ENCODE results near the gene OSBPL3.
A peak's percentile ranks its signal among the peaks of the same experiment; 100 is the strongest.

The OSBPL3 gene

DNA sequence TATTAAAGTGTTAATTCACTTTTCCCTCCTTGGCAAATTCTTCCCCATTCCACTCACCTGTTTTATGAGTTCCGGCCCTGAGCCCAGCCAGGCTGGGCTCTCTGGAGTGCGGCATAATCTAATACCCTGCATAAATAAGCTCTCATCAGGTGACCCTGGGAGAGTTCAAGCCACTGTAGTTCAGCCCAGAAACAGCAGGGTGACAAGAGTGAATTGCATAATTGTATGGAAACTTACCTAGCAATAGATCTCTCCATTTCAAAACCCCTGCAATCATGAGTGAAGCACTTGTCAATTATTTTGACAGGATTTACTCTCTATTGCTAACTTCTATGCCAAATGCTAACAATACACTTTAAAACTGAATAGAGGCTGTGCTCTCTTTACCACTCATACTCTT lies 94.7 kb downstream of the OSBPL3 start:
- DNase-seq (ENCODE audit: low spot score in 2 of 2), result no peak
- H3K4me1 Mint-ChIP-seq, result peaks cover 79% of the 10 kb centered on the region
- peak overlapping the region; percentile 81 for H3K27ac Mint-ChIP-seq
- H3K36me3 Mint-ChIP-seq, result peaks cover 60% of the 10 kb centered on the region
- no peak for ATAC-seq
- H3K9me3 Mint-ChIP-seq, result no peaks in the 10 kb centered on the region
- no peak overlapping the region for H3K4me3 Mint-ChIP-seq

DNA sequence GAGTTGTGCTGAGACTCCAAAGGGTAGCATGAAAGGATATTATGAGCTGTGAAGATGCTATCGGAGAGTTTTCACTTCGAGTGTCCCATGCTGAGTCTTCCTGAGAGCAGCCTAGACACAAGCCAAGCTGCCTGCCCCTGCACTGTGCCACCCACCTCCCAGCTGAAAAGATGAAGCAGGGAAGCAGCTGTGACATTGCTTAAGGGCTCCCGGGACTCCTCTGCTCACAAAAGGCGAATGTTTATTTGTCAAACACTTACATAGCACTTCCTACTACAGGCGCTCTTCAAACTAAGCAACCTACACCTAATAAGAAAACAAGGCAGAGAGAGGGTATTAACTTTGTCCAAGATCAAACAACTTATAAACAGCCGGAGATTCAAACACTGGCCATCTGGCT lies 95.6 kb downstream of the OSBPL3 start:
- ATAC-seq (no peak), DNase-seq (ENCODE audit: low spot score in 2 of 2) (no peak)
- Mint-ChIP-seq H3K27ac (peak overlapping the region; percentile 81), H3K9me3 (no peaks in the 10 kb centered on the region), H3K36me3 (peaks cover 51% of the 10 kb centered on the region), H3K4me3 (no peak overlapping the region), H3K4me1 (peaks cover 88% of the 10 kb centered on the region)

DNA sequence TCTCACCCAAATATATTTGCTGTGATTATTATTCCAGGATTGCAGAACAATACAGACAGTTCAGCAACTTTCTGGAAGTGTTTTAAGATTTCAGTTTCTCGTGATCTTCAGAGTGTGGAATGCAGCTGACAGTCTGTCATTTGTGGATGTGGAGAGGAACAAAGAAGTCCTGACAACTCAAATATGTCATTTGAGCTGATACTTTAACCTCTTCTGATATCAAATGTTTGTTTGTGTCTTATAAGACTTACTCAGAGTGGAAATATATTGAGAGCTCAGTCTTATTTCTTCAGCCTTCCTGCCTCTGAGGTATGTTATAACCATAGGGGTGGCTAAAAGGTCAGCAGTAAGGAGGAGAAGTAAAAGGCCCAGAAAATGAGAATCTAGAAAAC lies 96.4 kb downstream of the OSBPL3 start:
- ATAC-seq (no peak), DNase-seq (ENCODE audit: low spot score in 2 of 2) (no peak)
- Mint-ChIP-seq H3K4me3 (peak overlapping the region; percentile 34), H3K27ac (peak overlapping the region; percentile 81), H3K36me3 (peaks cover 48% of the 10 kb centered on the region), H3K9me3 (no peaks in the 10 kb centered on the region), H3K4me1 (peaks cover 88% of the 10 kb centered on the region)

DNA sequence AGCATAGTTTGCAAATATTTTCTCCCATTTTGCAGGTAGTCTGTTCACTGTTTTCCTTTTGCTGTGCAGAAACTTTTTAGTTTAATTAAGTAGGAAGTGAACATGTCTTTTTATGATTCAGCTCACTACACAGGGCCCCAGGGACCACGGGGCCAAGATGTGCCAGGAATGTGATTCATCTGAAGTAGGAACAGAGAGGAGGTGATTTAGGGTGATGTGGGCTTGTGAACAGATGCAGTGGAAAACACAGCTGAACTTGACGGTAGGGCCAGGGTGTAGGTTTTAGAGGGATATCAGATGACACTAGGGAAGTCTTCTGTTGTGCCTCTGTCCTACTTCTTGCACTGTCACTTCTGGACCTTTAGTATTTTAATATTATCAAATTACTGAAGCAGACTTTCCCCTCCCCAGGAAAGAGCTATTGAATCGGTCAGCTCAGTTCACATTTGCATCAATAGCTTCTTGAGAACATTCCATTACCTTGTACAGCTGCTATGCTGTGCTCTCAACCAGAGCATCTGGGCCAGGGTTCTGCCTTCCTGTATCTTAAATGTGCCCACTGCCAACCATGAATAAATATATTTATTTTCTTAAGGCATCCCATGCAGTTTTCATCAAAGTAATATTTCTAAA lies 96.9 kb downstream of the OSBPL3 start:
- Mint-ChIP-seq H3K4me1 (peaks cover 92% of the 10 kb centered on the region), H3K36me3 (peaks cover 48% of the 10 kb centered on the region), H3K9me3 (no peaks in the 10 kb centered on the region), H3K4me3 (peak overlapping the region; percentile 34), H3K27ac (peak overlapping the region; percentile 81)
- ATAC-seq, result peak; percentile 95
- DNase-seq (ENCODE audit: low spot score in 2 of 2), result no peak

DNA sequence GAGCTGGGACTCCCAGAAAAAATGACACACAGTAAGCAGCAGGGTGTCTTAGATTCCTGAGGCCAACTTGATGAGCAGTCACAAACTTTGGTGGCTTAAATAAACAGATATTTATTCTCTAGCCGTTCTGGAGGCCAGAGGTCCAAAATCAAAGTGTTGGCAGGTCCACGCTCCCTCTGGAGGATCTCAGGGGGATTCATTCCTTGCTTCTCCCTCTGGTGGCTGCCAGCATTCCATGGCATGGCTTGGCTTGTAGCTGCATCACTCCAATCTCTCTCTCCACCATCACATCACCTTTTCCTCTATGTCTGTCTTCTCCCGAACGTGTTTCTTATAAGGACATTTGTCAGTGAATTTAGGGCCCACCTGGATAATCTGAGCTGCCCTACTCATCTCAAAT lies 98.4 kb downstream of the OSBPL3 start:
- ATAC-seq, result no peak
- peaks cover 90% of the 10 kb centered on the region for H3K4me1 Mint-ChIP-seq
- H3K27ac Mint-ChIP-seq, result peak overlapping the region; percentile 32
- no peak overlapping the region for H3K4me3 Mint-ChIP-seq
- DNase-seq (ENCODE audit: low spot score in 2 of 2), result no peak
- no peaks in the 10 kb centered on the region for H3K9me3 Mint-ChIP-seq
- H3K36me3 Mint-ChIP-seq, result peaks cover 47% of the 10 kb centered on the region

DNA sequence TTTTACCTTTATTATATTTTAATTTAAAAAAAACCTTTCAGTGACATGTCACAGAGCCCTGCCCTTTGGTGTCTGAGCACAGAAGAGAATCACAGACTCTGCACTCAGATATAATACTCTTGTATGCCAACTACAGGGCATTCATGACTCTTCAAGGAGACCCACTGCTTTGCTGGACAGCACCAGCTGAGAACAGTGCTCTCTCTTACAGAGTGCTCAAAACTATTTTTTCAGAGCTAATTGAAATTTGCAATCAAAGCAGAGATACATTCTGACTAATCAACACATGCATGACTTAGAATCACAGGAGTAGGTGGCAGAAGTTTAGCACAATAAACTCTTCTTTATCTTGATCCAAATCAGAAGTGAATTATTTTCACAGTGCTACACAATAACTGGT lies 99.1 kb downstream of the OSBPL3 start:
- Mint-ChIP-seq H3K36me3 (peaks cover 40% of the 10 kb centered on the region), H3K4me3 (no peak overlapping the region), H3K27ac (peak overlapping the region; percentile 32), H3K4me1 (peaks cover 83% of the 10 kb centered on the region), H3K9me3 (no peaks in the 10 kb centered on the region)
- ATAC-seq (peak; percentile 33), DNase-seq (ENCODE audit: low spot score in 2 of 2) (no peak)

DNA sequence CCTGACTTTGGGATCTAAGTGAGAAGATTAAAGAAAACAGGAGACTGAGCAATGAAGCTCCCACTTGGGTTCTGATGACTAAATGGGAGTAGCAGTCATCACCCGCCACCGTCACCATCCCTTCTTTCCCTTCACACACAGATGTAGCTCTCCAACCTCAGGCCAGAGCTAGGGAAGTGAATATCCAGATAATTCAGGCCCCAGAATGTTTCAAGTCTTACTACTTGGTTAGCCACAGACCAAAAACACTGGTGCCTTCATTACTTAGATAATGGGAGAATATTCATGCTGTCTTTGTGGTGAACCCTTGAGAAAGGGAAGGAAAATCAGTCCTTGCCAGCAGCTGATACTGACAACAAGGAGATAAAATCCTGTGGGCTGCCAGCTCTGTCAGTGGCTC lies 100.7 kb downstream of the OSBPL3 start:
- ATAC-seq (no peak), DNase-seq (ENCODE audit: low spot score in 2 of 2) (no peak)
- Mint-ChIP-seq H3K27ac (peak overlapping the region; percentile 29), H3K4me1 (peaks cover 67% of the 10 kb centered on the region), H3K9me3 (no peaks in the 10 kb centered on the region), H3K4me3 (no peak overlapping the region), H3K36me3 (peaks cover 28% of the 10 kb centered on the region)

DNA sequence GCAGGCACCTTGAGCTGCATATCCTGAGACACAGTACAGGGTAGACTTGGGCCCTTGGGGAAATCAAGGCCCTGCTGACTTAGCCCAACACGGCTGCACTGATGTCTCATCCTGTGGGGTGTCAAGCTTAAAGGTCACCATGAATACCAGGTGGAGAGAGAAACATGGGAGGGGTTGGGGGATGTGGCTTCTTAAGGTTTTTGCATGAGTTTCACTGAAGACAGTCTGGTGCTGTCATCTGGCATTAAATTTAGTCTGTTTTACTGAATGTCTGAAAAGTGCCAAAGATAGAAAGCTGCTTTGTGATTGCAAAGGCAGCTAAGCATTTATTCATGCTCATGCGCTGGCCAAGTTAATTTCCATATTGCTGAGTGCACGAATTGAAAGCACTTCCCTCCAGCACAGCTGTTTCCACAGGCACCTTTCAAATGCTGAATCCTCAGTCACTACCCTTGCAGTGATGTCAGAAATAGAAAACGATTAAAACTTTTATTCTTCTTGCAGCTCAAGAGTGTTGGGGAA lies 102.1 kb downstream of the OSBPL3 start:
- H3K36me3 Mint-ChIP-seq, result peaks cover 16% of the 10 kb centered on the region
- ATAC-seq, result peak; percentile 90
- H3K27ac Mint-ChIP-seq, result peak overlapping the region; percentile 87
- peaks cover 53% of the 10 kb centered on the region for H3K4me1 Mint-ChIP-seq
- H3K4me3 Mint-ChIP-seq, result peak overlapping the region; percentile 26
- DNase-seq (ENCODE audit: low spot score in 2 of 2), result no peak
- H3K9me3 Mint-ChIP-seq, result no peaks in the 10 kb centered on the region

DNA sequence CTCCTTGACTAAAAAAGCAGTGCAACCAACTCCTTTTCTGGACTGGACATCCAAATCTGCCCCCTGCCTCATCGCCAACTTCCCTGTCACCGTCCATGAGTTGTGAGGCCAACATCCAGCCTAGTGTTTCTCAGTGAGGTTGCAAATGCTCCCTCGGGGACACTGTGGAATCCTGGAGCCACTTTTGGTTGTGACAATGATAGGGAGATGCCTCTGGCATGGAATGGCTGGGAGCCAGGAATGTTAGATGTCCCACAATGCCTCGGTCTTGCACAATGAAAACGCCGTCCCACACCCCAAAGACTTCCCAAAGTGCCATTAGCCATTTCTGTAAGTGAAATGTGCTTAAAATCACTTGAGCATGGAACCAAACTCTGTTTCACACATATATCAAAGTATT lies 105.2 kb downstream of the OSBPL3 start:
- H3K9me3 Mint-ChIP-seq, result no peaks in the 10 kb centered on the region
- no peak for ATAC-seq
- DNase-seq (ENCODE audit: low spot score in 2 of 2), result no peak
- peaks cover 45% of the 10 kb centered on the region for H3K4me1 Mint-ChIP-seq
- no peak overlapping the region for H3K4me3 Mint-ChIP-seq
- peaks cover 30% of the 10 kb centered on the region for H3K36me3 Mint-ChIP-seq
- no peak overlapping the region for H3K27ac Mint-ChIP-seq

DNA sequence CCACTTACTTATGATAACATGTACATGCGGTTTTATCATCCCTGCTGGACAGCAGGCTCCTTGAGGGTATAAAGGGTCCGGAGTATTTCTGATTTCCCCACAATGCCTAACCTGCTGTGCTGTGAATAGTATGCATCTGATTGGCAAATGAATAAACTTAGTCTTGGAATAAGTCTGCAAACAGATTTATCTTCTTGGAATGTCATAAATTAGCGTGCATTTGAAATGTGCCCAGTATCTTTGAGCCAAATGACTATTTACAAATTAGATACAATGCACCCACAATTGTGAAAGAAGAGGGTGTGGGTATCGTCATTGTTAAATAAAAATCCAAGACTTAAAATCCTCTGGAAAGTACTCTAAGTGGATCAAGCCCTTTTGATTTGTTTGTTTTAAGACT lies 106.0 kb downstream of the OSBPL3 start:
- peaks cover 43% of the 10 kb centered on the region for H3K4me1 Mint-ChIP-seq
- H3K36me3 Mint-ChIP-seq, result peaks cover 38% of the 10 kb centered on the region
- no peak for DNase-seq (ENCODE audit: low spot score in 2 of 2)
- H3K4me3 Mint-ChIP-seq, result no peak overlapping the region
- ATAC-seq, result no peak
- H3K27ac Mint-ChIP-seq, result no peak overlapping the region
- no peaks in the 10 kb centered on the region for H3K9me3 Mint-ChIP-seq

DNA sequence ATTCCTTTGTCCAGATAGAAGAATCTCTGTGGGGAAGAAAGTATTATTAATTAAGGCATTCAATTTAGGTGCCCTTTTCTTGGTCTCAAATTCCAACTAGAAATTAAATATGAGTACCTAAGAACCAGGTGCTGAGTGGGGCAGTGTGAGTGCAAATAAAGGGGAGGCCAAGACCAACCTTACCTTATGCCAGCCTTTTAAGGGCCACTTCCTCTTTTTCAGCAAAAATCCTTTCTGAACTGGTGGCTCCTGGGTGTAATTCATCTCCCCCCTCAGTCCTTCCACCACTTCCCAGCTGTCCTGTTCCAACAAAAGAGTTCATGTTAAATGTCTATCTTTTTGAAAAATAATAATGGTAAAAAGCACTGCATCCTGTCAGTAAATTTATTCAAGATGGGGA lies 108.2 kb downstream of the OSBPL3 start:
- Mint-ChIP-seq H3K27ac (peak overlapping the region; percentile 35), H3K4me3 (no peak overlapping the region), H3K36me3 (peaks cover 56% of the 10 kb centered on the region), H3K4me1 (peaks cover 39% of the 10 kb centered on the region), H3K9me3 (no peaks in the 10 kb centered on the region)
- DNase-seq (ENCODE audit: low spot score in 2 of 2) (no peak), ATAC-seq (no peak)

DNA sequence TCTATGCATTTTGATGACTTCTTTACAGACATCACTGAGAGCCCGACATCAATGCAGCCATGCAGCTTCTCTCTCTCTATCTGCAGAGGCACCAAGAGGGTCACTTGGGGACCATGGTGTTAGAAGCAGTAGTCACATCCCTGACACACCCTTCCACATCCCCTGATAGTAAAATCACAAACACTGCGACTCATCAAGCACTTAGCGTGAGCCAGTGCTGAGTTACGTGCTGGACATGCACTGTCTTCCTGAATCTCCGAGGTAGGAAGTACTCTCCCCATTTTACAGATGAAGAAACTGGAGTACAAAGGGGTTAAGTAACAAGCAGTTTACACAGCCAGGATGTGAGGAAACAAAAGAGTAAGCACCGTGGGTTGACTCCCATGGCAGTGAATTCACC lies 109.2 kb downstream of the OSBPL3 start:
- no peak for DNase-seq (ENCODE audit: low spot score in 2 of 2)
- peaks cover 46% of the 10 kb centered on the region for H3K4me1 Mint-ChIP-seq
- peak overlapping the region; percentile 35 for H3K27ac Mint-ChIP-seq
- peaks cover 66% of the 10 kb centered on the region for H3K36me3 Mint-ChIP-seq
- no peaks in the 10 kb centered on the region for H3K9me3 Mint-ChIP-seq
- no peak overlapping the region for H3K4me3 Mint-ChIP-seq
- no peak for ATAC-seq

DNA sequence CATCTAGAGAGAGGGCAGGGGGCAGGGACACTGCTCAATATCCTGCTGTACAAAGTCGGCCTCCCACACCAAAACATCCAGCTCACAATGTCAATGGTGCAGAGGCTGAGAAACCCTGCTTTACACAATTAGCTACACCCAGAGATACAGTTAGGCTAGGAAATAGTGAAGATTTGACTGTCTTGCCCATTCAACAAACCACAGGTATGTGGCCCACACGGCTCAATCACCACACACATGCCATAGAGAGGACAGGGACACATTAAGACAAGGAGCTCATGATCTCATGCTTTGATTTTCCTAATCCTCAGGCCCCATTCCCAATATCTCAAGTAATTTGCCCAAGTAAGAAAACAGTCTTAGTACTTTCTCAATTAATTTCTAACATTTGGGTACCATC lies 110.4 kb downstream of the OSBPL3 start:
- Mint-ChIP-seq H3K36me3 (peaks cover 77% of the 10 kb centered on the region), H3K4me3 (no peak overlapping the region), H3K27ac (peak overlapping the region; percentile 68), H3K4me1 (peaks cover 56% of the 10 kb centered on the region), H3K9me3 (no peaks in the 10 kb centered on the region)
- peak; percentile 52 for ATAC-seq
- DNase-seq (ENCODE audit: low spot score in 2 of 2), result no peak

DNA sequence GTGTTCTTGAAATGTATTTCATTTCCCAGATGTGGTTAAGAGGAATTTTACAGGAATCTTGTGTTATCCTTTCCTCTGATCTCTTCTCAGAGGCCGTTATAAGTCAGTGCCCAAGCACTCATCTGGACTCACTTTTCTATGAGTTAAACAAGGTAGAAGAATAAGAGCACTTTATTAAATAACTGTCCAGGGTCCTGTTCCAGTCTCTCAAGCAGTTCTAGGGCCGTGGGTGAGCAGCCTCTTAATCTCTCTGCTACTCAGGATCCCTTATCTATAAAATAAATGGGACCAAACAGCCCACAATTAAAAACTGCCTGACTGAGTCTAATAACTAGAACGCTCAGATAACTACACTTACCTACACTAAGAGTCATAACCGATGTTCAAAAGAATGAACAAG lies 111.2 kb downstream of the OSBPL3 start:
- DNase-seq (ENCODE audit: low spot score in 2 of 2) (no peak), ATAC-seq (no peak)
- Mint-ChIP-seq H3K9me3 (no peaks in the 10 kb centered on the region), H3K4me3 (no peak overlapping the region), H3K4me1 (peaks cover 57% of the 10 kb centered on the region), H3K36me3 (peaks cover 84% of the 10 kb centered on the region), H3K27ac (no peak overlapping the region)

DNA sequence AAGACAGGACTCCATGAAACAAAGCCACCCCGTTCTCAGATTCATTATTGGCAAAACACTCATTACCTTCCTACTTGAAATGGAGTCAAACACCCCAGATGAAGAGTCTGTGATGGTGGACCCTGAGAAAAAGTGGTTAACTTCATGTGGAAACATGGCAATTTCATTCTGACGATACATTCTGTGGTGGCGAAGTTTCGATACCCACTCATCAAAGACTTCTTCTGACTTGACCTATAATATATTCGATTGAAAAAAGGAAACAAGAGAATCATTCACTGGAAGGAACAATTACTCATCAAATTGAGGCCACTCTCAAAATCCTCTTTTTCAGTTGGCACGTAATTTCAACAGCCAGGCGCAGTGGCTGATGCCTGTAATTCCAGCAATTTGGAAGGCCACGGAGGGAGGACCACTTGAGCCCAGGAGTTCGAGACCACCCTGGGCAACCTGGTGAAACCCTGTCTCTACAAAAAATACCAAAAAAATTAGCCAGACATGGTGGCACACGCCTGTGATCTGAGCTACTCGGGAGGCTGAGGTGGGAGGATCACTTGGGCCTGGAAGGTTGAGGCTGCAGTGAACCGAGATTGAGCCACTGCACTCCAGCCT lies 113.9 kb downstream of the OSBPL3 start:
- peaks cover 49% of the 10 kb centered on the region for H3K4me1 Mint-ChIP-seq
- ATAC-seq, result peak; percentile 98
- H3K36me3 Mint-ChIP-seq, result peaks cover 98% of the 10 kb centered on the region
- DNase-seq (ENCODE audit: low spot score in 2 of 2), result peak; percentile 11 to 63
- H3K27ac Mint-ChIP-seq, result peak overlapping the region; percentile 96
- no peaks in the 10 kb centered on the region for H3K9me3 Mint-ChIP-seq
- H3K4me3 Mint-ChIP-seq, result peak overlapping the region; percentile 54

DNA sequence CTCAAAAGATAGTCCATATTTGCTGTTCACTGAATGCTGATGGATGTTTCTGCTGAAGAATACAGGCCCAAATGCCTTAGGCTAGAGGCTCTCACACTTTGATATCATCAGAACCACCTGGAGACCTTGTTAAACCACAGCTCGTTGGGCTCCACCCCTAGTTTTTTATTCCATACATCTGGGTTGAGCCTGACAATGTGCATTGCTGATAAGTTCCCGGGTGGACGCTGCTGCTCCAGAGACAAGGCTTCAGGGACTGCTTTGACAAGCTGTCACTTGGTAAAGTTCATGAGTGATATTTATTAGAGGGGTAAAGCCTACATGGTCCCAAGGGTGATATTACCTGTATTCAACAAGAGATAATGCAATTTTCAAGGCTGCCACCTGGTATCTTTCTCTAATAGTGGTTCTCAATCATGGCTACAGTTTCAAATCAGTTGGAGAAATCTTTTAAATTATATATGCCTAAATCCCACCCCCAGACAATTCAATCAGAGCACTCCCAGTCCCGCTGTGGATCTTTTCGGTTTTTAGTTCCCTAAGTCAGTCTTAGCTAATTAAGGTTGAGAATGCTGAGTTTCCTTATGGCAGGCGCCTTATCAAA lies 115.7 kb downstream of the OSBPL3 start:
- no peak for ATAC-seq
- peak overlapping the region; percentile 96 for H3K27ac Mint-ChIP-seq
- H3K4me1 Mint-ChIP-seq, result peaks cover 35% of the 10 kb centered on the region
- no peaks in the 10 kb centered on the region for H3K9me3 Mint-ChIP-seq
- DNase-seq (ENCODE audit: low spot score in 2 of 2), result no peak
- H3K36me3 Mint-ChIP-seq, result peaks cover 94% of the 10 kb centered on the region
- no peak overlapping the region for H3K4me3 Mint-ChIP-seq

All from stimulated activated effector memory CD8-positive, alpha-beta T cell treated with anti-CD3 and anti-CD28 coated beads, Interleukin-12 subunit alpha, Interleukin-12 subunit beta, amount 100 ng/mL, for 72 hours (primary cell).